CD1c-positive myeloid dendritic cell (primary cell): ENCODE measurements around the gene USP31.
"Not testable (repeated sequence)": the region's sequence is repeated elsewhere in the genome, so short reads cannot be mapped to it uniquely, and the experiment has no call there.

Experiments
- DNase-seq: peaks from one replicate; pipeline ENCODE4 v3.0.0-alpha.2; 2016; ENCODE audit errors: extremely low spot score

USP31 gene

GRCh38 chr16:23094136-23094535, 55.1 kb downstream of the USP31 start:
- DNase-seq, result not testable (repeated sequence)

- no peak for DNase-seq
Measured at GRCh38 chr16:23092801-23093117, 56.5 kb downstream of the USP31 start.

DNA sequence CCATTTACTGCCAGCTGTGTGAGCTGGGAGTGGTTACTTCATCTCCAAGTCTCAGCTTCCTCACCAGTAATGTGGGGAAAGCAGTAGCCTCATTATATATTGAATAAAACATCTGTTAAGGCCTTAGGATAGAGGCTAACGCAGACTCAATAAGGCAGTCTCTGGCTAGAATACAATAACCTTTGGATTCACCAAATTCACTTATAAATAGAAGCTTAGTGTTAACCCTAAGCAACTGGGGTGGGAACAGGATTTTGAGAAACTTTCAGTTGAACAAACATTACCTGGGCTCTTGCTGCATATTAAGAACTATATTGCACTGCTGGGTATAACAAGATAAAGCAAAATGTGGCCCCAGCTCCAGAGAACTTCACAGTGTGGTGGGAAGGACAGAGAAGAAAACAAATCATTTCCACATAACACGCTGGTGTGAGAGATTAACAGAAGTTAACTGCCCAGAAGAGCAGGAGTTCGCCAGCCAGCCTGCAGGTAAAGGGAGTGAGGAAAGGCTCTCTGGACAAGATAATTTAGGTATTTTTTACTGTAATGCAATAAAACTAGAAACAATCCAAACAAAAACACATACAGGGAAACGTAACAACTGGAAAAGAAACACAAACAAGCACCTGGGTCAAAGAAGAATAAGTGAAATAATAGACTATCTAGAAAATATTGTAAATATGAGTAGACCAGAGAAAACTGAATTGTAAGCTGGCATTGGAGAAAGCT, 57.0 kb downstream of the USP31 start:
- no peak for DNase-seq

GRCh38 chr16:23089111-23089510, 60.1 kb downstream of the USP31 start:
- DNase-seq, result no peak

DNA sequence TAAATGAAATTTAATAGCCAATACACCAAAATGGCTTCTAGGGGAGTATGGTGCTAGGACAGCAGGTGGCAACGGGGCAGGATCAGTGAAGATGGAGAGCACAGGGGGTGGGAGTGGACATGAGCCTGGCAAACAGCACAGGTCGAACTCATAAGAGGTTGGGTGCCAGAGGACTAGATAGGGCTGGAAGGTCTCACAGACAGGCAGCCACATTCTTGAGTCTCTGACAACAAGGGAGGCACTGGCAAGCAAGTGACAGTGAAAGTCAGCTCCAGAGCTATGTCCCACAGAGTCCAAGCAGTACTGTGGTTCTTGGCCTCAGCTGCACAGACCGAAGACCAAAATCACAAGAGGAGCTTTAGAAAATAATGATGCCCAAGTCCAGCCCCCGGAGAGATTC, 61.2 kb downstream of the USP31 start:
- no peak for DNase-seq

- DNase-seq, result no peak
Measured at GRCh38 chr16:23085949-23086348, 63.3 kb downstream of the USP31 start.

DNA sequence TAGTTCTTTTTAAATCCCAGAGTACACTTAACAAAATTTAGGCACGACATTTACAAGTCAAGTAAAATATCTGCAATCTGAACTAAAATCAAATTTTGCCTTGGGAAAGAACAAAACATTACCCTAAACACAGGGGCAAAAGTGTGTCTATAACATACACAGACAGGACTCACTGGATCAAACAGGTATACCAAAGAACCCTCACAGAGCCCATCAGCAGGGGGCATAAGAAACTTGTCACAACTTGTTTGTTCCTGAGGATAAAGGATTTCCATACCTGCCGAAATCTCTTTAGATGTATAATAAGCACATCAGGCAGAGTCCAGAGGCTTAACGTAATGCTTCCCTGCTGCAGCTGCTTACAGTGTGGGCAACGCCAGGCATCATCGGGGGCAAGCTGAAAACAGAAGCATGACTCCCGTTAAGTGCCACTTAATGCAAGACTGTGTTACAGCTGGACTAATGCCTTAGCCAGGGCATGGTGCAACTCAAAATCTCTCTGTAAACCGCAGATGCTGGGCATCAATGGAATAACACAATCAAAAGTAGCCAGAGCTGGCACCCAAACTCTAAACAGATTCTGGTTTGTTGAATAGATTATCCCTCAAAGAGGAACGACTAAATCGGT, 67.0 kb downstream of the USP31 start:
- DNase-seq, result no peak

DNA sequence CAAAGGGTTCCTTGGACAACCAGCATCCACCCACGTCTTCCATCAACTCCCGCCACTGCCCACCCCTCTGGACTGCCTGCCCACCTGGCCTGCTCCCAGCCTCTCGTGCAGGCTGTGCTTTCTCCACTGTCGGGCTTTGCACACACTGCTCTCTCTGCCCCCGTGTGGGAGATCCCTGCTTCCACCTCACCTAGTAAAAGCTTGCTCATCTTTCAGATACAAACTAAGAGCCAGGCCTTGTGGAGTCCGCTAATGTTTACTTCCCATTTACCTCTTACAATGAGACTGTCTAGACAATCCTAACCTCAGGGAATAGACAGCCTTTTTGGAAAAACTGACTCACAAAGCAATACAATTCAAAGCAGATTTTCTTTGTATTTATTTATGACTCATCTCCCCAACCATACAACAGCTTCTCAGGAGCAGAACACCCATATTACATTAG, 67.6 kb downstream of the USP31 start:
- DNase-seq, result no peak

DNA sequence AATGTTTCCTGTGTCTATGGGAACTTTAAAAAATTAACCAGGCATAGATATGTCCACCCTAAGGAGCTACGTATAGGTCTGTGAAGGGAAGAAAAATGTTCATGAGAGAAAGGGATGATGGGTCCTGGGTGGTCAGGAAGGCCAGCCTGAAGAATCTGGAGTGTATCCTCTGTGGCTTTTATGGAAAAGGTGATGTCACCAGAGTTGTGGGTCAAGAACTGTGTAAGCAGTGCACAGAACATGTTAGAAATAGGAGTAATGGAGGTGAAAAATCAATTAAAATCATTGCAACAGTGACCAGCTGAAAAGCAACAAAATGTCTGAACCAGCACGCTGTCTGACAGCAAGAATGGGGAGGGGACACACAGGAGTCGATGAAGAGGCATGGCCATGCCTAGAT, 68.5 kb downstream of the USP31 start:
- DNase-seq, result no peak

- no peak for DNase-seq
Measured at GRCh38 chr16:23080329-23080728, 68.9 kb downstream of the USP31 start.

- DNase-seq, result no peak
Measured at GRCh38 chr16:23079675-23080301, 69.5 kb downstream of the USP31 start.

DNA sequence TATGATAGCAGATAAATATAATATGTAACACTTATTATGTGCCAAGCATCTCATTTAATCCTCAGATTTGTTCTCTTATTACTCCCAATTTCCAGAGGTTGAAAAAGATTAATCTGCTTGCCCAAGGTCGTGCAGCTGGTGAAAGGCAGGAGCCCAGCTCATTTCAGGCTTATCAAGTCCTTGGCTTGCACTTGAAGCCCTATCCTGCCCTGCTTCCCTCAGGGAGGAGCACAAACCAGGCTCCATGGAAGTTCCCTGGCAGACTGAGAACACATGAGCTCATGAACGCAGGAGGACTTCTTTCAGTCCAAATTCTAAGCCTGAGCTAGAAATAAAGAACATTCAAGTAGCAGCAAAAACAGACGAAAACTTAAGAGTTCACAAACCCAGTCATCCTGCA, 74.8 kb downstream of the USP31 start:
- DNase-seq, result no peak

DNA sequence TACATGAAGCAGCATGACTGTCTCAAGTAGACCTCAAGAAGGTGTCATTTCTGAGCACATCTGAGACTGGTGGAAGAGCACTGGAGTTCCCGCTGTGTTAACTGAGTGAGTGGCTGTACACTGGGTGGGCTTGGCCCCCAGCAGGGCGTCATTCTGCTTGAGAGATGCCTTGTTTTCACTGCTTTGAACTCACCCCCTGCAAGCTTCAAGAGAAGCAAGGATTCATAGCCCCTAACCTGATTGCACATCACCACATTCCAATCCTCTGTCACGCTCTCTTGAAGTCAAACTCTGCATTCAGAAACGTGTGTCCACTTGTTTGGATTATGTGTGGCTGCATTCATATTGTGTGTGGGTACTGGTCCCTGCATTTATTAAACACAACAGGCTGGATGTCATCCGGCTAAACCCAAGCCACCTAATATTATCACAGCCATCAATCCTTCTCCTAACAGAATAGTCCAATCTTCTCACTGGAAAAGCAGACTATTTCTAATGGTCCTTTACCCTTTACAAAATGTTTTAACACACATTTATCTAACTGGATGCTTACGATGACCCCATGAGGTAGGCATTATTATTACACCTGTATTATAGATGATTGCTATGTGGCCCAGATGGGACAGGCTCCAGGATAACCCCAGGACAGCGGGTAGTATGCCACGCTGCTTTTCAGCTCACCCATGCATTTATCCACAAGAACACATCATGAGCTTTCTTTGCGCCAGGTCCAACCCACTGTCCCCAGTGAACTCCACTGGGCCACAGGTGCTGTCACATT, 76.3 kb downstream of the USP31 start:
- DNase-seq, result no peak

GRCh38 chr16:23072084-23072599, 77.1 kb downstream of the USP31 start:
- no peak for DNase-seq

- DNase-seq, result no peak
Measured at GRCh38 chr16:23071196-23072083, 77.8 kb downstream of the USP31 start.

GRCh38 chr16:23069844-23070243, 79.4 kb downstream of the USP31 start:
- no peak for DNase-seq

GRCh38 chr16:23068079-23068736, 81.0 kb downstream of the USP31 start:
- DNase-seq, result no peak

GRCh38 chr16:23066676-23067075, 82.6 kb downstream of the USP31 start:
- no peak for DNase-seq

GRCh38 chr16:23064639-23065038, 84.6 kb downstream of the USP31 start:
- DNase-seq, result peak; percentile 33

DNA sequence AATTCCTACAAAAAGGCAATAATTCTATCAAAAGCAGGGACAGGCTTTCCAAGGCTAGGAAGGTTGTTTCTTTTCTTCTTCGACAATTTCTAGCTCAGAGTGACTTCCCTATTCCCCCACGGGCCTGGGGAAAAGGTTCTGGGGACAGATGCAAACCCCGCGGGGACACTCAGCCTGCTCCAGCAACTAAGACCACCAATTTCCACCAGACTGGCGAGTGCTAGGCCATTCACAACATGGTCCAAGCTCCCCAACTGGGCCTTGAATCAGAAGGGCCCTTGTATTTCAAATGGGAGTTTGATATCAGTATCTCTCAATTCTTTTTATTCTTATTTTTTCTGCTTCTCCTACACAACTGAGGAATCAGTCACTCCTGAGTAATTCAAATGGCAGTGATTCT, 86.7 kb downstream of the USP31 start:
- DNase-seq, result no peak

DNA sequence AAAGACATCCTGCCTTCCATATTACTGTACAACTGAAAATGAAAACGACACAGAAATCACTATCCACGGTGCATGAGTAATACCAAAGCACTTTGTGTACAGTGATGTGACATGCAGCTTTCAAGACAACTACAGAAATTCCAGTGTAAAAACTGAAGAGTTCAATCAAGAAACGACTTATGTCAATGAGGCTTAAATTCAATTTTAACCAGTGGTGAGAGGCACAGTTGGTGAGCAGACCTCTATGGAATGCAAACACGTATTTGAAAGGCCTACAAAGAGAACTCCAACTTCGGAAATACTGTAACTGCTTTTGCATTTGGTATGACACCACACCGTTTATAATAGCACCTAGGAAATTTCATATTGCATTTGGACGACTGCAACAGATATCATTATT, 87.6 kb downstream of the USP31 start:
- no peak for DNase-seq
